Immature natural killer cell (primary cell): ENCODE measurements around the gene BTBD8. TPM values are rescaled to one million over a fixed set of nuclear protein-coding genes. Genes with fewer than 3 reads are reported as not detected.

ENCODE experiments used
- DNase-seq, 3 donors: peaks; one replicate each; pipeline ENCODE4 v3.0.0; 2022; ENCODE audit warnings: mixed read lengths in 1 of 3
- H3K27ac Mint-ChIP-seq, 6 donors: one replicate each; pipeline ENCODE4 v1.8.0; 2020; ENCODE audit warnings: mixed read lengths in 6 of 6, mild to moderate bottlenecking in 5 of 6, inconsistent platforms in 4 of 6, moderate library complexity in 3 of 6
- H3K27me3 Mint-ChIP-seq, 3 donors: one replicate each; pipeline ENCODE4 v1.8.0; 2020 to 2021; ENCODE audit warnings: low read depth in 3 of 3, mild to moderate bottlenecking in 3 of 3, mixed read lengths in 3 of 3, moderate library complexity in 3 of 3, inconsistent platforms in 1 of 3
- H3K36me3 Mint-ChIP-seq, 3 donors: one replicate each; pipeline ENCODE4 v1.8.0; 2020; ENCODE audit warnings: mixed read lengths in 3 of 3, inconsistent platforms in 2 of 3, mild to moderate bottlenecking in 2 of 3
- H3K4me1 Mint-ChIP-seq, 2 donors: one replicate each; pipeline ENCODE4 v1.8.0; 2020; ENCODE audit warnings: inconsistent platforms in 2 of 2, mild to moderate bottlenecking in 2 of 2, mixed read lengths in 2 of 2, moderate library complexity in 1 of 2
- H3K4me3 Mint-ChIP-seq, 5 donors: one replicate each; pipeline ENCODE4 v1.8.0; 2020; ENCODE audit warnings: mild to moderate bottlenecking in 5 of 5, mixed read lengths in 5 of 5, inconsistent platforms in 3 of 5, moderate library complexity in 3 of 5
- H3K9me3 Mint-ChIP-seq, 6 donors: one replicate each; pipeline ENCODE4 v1.8.0; 2020; ENCODE audit warnings: mild to moderate bottlenecking in 6 of 6, mixed read lengths in 6 of 6, inconsistent platforms in 4 of 6, moderate library complexity in 3 of 6
- polyA plus RNA-seq, 3 donors: library from polyadenylated mRNA; unstranded; fragments of 300-500 nt; fragmentation: Illumina TruSeq; gene quantifications; one replicate each; pipeline ENCODE4 v1.2.3, GENCODE V29; 2021

Gene BTBD8
- polyA plus RNA-seq, 3 donors from 2014 or later: 1.5 to 2.3 (median 1.5) TPM

DNA sequence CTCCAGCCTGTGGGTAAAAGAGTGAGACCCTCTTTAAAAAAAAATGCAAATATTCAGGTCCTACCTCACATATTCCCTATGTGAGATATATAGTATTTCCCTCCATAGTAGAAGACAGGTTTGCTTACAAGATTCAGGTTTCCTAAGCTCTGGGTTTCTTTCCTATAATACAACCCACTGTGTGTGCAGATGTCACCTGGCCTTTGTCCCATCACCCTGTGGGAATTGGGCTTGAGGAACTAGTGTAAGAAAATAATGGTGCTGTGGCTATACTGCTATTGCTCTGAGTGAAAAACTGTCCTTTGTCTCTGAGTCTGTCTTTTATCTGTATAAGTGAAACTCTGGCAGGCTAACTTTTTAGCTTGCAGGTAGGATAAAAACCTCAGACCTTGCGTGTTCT, 150.6 kb downstream of the BTBD8 start:
- DNase-seq: no peak
- Mint-ChIP-seq H3K9me3 (peaks cover 0 to 6% (median 0%) of the 10 kb centered on the region in 6 donors), H3K36me3 (no peaks in the 10 kb centered on the region), H3K27ac (no peak overlapping the region), H3K4me1 (no peaks in the 10 kb centered on the region), H3K27me3 (peaks cover 0 to 4% (median 3%) of the 10 kb centered on the region in 3 donors), H3K4me3 (no peak overlapping the region)

Other genes starting within 250 kb of the BTBD8 start
- 100 to 1,000 TPM; 141 to 245 (median 183) TPM for gene TGFBR3, start 194.2 kb upstream of the BTBD8 start, polyA plus RNA-seq
- gene BRDT, start 130.9 kb upstream of the BTBD8 start, polyA plus RNA-seq: not detected
- gene EPHX4, start 50.4 kb upstream of the BTBD8 start, polyA plus RNA-seq: 10 to 100 TPM in 1 of 3 donors, 1 to 10 TPM in 2; 1.1 to 10.1 (median 4.9) TPM
- not detected for gene SETSIP, start 4.9 kb upstream of the BTBD8 start, polyA plus RNA-seq
- gene C1orf146, start 137.6 kb downstream of the BTBD8 start, polyA plus RNA-seq: not detected
- 10 to 100 TPM; 10.8 to 18.3 (median 15.3) TPM for gene GLMN, start 218.6 kb downstream of the BTBD8 start, polyA plus RNA-seq
- 10 to 100 TPM in 2 of 3 donors, 1 to 10 TPM in 1; 7.9 to 28.6 (median 11.6) TPM for gene RPAP2, start 218.7 kb downstream of the BTBD8 start, polyA plus RNA-seq